Mammary epithelial cell (primary cell): Measurements from ENCODE around the gene CMTM1.

ENCODE experiments used
- CTCF ChIP-seq, 2 donors: IDR thresholded peaks in 1 of 2; conservative IDR thresholded peaks in 1 of 2; 2 replicates each; pipeline ENCODE4 v1.5.1; 2011 to 2012; ENCODE audit warnings: inconsistent platforms in 2 of 2, low read length in 2 of 2, mild to moderate bottlenecking in 2 of 2, control low read depth in 1 of 2, low read depth in 1 of 2; ENCODE audit not compliant: insufficient read depth in 1 of 2; ENCODE audit errors: extremely low read depth in 1 of 2
- EZH2 ChIP-seq: IDR thresholded peaks from 2 replicates; pipeline ENCODE4 v1.6.1; 2012; ENCODE audit warnings: low read length, inconsistent platforms, borderline replicate concordance

GRCh38 chr16:66569131-66569530 is 2.9 kb downstream of the CMTM1 start:
- TF ChIP-seq EZH2 (no peak), CTCF (conservative IDR thresholded peaks at IDR 0.05 in 1 of 2, IDR thresholded peaks at IDR 0.05 in 1 of 2; ENCODE audit: extremely low read depth in 1 of 2, insufficient read depth in 1 of 2, low read depth in 1 of 2, low read length in 2 of 2) (no peak)
